ENCODE results near the gene GRIK5. TPM values are rescaled to one million over a fixed set of nuclear protein-coding genes. Genes with fewer than 3 reads are reported as not detected.
A peak's percentile ranks its signal among the peaks of the same experiment; 100 is the strongest.

The GRIK5 gene
- total RNA-seq, 2 donors from 2014 or later = 0.42 to 0.55 TPM

DNA sequence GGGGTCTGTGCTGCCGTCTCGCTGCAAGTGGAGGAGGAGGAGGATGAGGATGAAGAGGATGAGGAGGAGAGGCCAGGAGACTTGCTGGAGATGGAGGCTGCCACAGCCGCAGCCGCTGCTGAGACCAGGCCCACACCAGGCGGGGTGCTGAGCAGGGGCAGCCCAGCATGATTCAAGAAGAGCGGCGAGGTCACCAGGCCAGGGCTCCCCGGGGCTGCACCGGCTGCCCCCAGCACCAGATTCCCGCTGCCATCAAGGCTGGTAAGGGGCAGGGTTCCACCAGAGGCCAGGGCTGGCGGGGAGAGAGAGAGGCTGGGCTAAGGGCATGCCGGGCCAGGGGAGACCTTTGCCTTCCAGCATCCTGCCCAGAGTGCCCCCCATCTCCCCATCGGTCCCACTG is 21.3 kb upstream of the GRIK5 start:
- Mint-ChIP-seq H3K27me3 (no peaks in the 10 kb centered on the region), H3K36me3 (ENCODE audit: low read depth) (peaks cover 10% of the 10 kb centered on the region), H3K4me3 (no peak overlapping the region), H3K27ac (peak overlapping the region; percentile 91), H3K4me1 (peaks cover 31% of the 10 kb centered on the region)
- ATAC-seq (no peak), DNase-seq (no peak)
- no peaks in the 10 kb centered on the region for H3K9me3 ChIP-seq (ENCODE audit: control insufficient read depth, low read length, poor library complexity, severe bottlenecking)

DNA sequence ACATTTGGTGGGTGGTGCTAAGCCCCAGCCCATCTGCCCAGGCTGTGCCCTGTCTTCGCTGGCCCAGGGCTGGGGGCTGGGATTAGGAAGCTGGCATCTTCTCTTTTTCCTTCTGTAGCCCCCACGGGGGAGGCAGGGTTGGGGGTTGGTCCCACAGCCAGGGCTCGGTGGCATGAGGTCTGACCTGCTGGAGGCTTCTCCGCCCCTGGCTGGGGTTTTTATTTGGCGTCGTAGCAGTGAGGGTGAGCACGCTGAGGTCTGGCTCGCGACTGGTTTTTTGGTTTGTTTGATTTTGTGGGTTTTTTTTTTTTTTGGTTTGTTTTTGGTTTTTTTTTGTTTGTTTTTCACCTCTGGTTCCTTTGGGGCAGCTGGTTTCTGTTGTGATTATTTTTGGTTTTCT is 20.7 kb upstream of the GRIK5 start:
- DNase-seq = no peak
- H3K27ac Mint-ChIP-seq = peak overlapping the region; percentile 91
- peaks cover 10% of the 10 kb centered on the region for H3K36me3 Mint-ChIP-seq (ENCODE audit: low read depth)
- H3K4me1 Mint-ChIP-seq = peaks cover 35% of the 10 kb centered on the region
- peak overlapping the region; percentile 33 for H3K4me3 Mint-ChIP-seq
- ATAC-seq = peak; percentile 67
- H3K27me3 Mint-ChIP-seq = no peaks in the 10 kb centered on the region
- no peaks in the 10 kb centered on the region for H3K9me3 ChIP-seq (ENCODE audit: control insufficient read depth, low read length, poor library complexity, severe bottlenecking)

DNA sequence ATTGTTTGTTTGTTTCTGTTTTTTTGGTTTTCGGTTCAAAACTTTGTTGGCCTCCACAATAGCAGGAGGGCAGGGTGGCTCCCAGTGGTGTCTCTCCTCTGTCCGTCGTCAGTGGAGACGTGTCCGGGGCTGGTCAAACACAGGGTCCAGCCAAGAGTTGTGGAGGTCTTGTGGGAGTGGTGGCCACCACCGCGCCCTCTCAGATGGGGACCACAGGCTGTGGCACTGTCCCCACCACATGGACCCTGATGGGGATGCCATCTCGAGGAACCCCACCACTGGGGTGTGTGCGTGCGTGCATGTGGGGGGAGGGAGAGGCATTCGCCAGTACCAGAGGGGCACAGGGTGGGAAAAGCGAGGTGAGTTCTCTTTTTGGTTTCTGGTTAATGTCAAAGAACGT is 19.8 kb upstream of the GRIK5 start:
- H3K9me3 ChIP-seq (ENCODE audit: control insufficient read depth, low read length, poor library complexity, severe bottlenecking) = no peaks in the 10 kb centered on the region
- ATAC-seq = no peak
- DNase-seq = no peak
- peak overlapping the region; percentile 91 for H3K27ac Mint-ChIP-seq
- no peaks in the 10 kb centered on the region for H3K27me3 Mint-ChIP-seq
- no peak overlapping the region for H3K4me3 Mint-ChIP-seq
- H3K4me1 Mint-ChIP-seq = peaks cover 35% of the 10 kb centered on the region
- peaks cover 8% of the 10 kb centered on the region for H3K36me3 Mint-ChIP-seq (ENCODE audit: low read depth)

DNA sequence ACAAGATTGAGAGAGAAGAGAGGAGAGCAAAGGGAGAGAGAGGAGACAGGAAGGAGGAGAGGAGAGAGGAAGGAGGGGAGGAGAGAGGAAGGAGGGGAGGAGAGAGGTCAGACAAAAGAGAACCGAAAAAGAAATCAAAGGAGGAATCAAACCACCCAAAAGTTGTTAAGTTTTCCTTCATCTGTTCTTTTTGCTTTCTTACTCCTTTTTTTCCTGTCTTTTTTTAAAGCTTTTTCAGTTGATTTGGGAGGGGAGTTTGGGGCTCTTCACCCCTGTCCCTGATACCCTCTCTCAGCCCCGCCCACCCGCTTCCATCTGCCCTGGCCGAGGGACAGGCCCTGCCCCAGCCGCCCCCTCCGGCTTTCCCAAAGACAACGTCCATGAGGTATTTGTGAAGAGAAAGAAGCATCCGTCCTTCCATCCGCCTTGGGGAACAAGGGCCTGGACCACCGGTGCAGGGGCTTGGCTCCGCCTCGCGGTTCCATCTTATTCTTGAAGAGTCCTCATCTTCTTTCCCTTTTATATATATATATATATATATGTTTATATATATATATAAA is 19.3 kb upstream of the GRIK5 start:
- no peaks in the 10 kb centered on the region for H3K27me3 Mint-ChIP-seq
- no peak for ATAC-seq
- H3K36me3 Mint-ChIP-seq (ENCODE audit: low read depth) = peaks cover 6% of the 10 kb centered on the region
- H3K4me1 Mint-ChIP-seq = peaks cover 35% of the 10 kb centered on the region
- H3K4me3 Mint-ChIP-seq = no peak overlapping the region
- no peaks in the 10 kb centered on the region for H3K9me3 ChIP-seq (ENCODE audit: control insufficient read depth, low read length, poor library complexity, severe bottlenecking)
- peak overlapping the region; percentile 67 for H3K27ac Mint-ChIP-seq
- DNase-seq = no peak

DNA sequence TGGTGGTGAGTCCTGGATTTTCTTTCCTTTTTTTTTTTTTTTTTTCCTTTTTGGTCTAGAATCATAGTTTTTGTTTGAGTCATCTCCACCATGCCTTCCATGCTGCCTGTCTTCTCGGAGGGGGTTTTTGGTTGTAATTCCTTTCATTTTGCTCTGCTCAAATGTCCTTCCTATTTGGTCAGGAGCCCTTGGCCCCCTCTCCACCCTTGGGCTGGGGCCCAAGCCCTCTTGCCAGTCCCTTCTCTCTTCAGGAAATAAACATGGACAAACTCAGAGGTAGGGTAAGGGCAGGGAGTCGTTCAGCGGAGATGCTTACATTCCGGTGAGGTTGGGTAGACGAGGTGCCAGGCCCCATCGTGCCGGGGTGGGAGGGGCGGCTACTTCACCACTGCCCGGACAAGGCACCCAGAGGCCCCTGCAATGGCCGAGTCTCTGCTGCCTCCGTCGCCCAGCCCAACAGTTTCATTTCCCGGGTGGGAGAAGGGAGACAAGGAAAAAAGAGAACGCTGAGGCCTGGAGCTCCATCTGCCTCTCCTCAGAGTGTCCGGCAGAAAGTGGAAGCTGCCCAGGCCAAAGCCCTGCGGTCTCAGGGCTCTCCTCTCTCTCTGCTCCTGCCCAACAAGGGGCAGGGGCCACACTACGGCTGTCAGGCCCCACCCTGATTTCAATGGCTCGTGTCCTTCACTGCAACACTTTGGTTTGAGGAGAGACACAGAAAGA is 18.6 kb upstream of the GRIK5 start:
- no peaks in the 10 kb centered on the region for H3K9me3 ChIP-seq (ENCODE audit: control insufficient read depth, low read length, poor library complexity, severe bottlenecking)
- H3K27me3 Mint-ChIP-seq = no peaks in the 10 kb centered on the region
- DNase-seq (no peak), ATAC-seq (no peak)
- peak overlapping the region; percentile 67 for H3K27ac Mint-ChIP-seq
- H3K36me3 Mint-ChIP-seq (ENCODE audit: low read depth) = peaks cover 3% of the 10 kb centered on the region
- peaks cover 35% of the 10 kb centered on the region for H3K4me1 Mint-ChIP-seq
- no peak overlapping the region for H3K4me3 Mint-ChIP-seq

DNA sequence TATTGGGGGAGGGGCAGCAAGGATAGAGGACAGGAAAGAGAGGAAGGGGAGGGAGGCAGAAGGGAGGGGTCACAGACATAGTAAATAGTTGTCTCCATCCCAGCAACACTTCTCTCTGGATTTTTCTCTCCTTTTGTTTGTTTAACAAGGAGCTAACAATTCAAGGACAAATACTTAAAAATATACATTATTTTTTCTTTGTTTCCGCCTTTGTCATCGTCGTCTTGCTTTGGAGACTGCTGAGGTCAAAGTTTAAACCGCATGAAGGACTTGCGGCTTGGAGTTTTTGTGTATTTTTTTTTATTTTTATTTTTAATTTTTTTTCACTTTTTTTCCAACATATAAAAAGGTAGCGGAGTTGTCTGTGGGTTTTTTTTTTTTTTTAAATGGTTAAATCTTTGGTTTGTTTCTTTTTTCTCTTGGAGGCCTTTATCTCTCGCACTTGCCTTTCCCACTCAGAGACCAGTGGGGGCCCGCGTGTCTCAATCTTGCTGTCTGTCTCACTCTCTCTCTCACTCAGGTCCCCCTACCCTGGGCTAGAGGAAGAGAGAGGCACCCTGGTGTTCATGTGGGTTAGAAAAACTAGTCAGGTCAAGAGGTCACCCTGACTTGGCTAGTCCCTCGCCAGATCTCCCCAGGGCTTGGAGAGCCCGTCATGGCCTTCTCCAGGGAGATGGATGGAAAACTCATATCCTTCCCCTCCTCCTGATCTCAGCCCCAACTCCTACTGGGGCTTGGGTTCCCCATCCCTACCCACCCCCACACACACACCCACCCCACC is 17.0 kb upstream of the GRIK5 start:
- no peak overlapping the region for H3K27ac Mint-ChIP-seq
- ATAC-seq (no peak), DNase-seq (no peak)
- peaks cover 31% of the 10 kb centered on the region for H3K4me1 Mint-ChIP-seq
- no peaks in the 10 kb centered on the region for H3K27me3 Mint-ChIP-seq
- no peak overlapping the region for H3K4me3 Mint-ChIP-seq
- no peaks in the 10 kb centered on the region for H3K9me3 ChIP-seq (ENCODE audit: control insufficient read depth, low read length, poor library complexity, severe bottlenecking)
- H3K36me3 Mint-ChIP-seq (ENCODE audit: low read depth) = peaks cover 3% of the 10 kb centered on the region

DNA sequence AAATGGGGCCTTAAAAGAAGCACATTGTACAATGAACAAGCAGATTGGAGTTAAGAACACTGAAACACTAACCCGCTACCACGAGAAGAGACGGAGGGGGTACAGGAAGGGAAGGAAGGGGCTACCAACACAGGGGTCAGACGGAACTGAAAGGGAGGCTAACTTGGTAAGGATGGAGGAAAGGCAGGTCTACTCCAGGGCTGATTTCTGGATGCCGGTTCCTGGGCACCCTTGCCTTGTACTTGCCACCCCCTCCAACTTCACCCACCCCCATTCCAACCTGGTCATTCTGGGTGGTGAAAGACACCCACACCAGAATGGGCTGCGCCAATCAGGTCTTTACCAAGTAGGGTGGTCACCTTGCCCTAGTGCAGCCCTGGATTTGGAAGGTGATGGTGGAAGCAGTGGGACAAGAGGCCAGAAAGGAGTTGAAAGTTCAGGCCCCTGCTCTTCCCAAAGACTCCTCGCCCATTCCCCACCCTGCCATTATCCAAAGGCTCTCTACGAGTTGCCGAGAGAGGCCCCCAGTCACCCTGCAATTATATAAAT is 16.3 kb upstream of the GRIK5 start:
- H3K9me3 ChIP-seq (ENCODE audit: control insufficient read depth, low read length, poor library complexity, severe bottlenecking) = no peaks in the 10 kb centered on the region
- Mint-ChIP-seq H3K4me1 (peaks cover 37% of the 10 kb centered on the region), H3K27ac (no peak overlapping the region), H3K4me3 (no peak overlapping the region), H3K27me3 (no peaks in the 10 kb centered on the region), H3K36me3 (ENCODE audit: low read depth) (peaks cover 3% of the 10 kb centered on the region)
- DNase-seq (no peak), ATAC-seq (no peak)

DNA sequence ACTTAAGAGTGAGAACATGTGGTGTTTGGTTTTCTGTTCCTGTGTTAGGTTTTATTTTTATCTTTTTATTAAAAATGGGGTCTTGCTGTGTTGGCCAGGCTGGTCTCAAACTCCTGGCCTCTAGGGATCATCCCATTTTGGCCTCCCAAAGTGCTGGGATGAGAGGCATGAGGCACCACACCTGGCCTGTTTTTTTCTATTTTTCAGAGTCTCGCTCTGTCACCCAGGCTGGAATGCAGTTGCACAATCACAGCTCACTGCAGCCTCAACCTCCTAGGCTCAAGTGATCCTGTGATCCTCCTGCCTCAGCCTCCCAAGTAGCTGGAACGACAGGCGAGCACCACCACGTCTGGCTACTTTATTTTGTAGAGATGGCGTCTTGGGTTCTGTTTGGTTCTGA is 13.5 kb upstream of the GRIK5 start:
- H3K4me3 Mint-ChIP-seq = no peak overlapping the region
- peak overlapping the region; percentile 71 for H3K27ac Mint-ChIP-seq
- DNase-seq (no peak), ATAC-seq (no peak)
- H3K36me3 Mint-ChIP-seq (ENCODE audit: low read depth) = no peaks in the 10 kb centered on the region
- no peaks in the 10 kb centered on the region for H3K27me3 Mint-ChIP-seq
- peaks cover 16% of the 10 kb centered on the region for H3K4me1 Mint-ChIP-seq
- no peaks in the 10 kb centered on the region for H3K9me3 ChIP-seq (ENCODE audit: control insufficient read depth, low read length, poor library complexity, severe bottlenecking)

DNA sequence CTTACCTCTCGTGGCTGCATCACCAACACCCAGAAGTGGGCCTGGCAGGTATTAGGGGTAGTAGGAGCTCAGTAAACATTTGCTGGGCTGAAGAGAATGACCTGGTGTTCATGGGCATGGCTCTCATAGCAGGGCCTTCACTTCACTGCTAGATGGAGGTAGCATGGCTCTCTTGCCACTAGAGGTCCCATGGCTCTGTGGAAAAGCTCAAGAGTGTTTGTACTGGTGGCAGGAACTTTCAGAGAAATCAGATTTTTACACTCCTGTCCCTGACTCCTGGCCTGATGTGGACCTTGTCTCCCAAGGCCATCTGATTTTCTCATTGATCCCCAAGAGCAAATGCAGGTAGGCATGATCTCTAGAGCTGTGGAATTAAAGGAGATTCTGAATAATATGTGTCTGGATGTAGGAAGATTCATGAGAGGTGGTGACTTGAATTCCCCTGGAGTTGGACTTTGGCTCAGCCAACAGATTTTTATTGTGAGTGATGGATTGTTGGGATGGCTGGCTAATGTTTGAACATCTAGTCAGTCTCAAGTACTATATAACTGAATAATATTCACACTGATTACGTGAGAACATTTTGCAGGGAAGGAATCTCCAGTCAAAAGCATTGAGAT is 11.7 kb upstream of the GRIK5 start:
- H3K9me3 ChIP-seq (ENCODE audit: control insufficient read depth, low read length, poor library complexity, severe bottlenecking) = no peaks in the 10 kb centered on the region
- H3K27ac Mint-ChIP-seq = peak overlapping the region; percentile 41
- ATAC-seq (peak; percentile 68), DNase-seq (no peak)
- H3K36me3 Mint-ChIP-seq (ENCODE audit: low read depth) = no peaks in the 10 kb centered on the region
- H3K27me3 Mint-ChIP-seq = no peaks in the 10 kb centered on the region
- H3K4me3 Mint-ChIP-seq = peak overlapping the region; percentile 19
- H3K4me1 Mint-ChIP-seq = peaks cover 29% of the 10 kb centered on the region

DNA sequence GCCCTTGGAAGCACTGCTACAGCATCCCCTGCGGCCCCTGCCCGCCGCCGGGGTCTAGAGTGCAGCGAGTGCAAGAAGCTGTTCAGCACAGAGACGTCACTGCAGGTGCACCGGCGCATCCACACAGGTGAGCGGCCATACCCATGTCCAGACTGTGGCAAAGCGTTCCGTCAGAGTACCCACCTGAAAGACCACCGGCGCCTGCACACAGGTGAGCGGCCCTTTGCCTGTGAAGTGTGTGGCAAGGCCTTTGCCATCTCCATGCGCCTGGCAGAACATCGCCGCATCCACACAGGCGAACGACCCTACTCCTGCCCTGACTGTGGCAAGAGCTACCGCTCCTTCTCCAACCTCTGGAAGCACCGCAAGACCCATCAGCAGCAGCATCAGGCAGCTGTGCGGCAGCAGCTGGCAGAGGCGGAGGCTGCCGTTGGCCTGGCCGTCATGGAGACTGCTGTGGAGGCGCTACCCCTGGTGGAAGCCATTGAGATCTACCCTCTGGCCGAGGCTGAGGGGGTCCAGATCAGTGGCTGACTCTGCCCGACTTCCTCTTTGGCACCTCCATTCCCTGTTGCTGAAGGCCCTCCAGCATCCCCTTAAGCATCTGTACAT is 10.9 kb upstream of the GRIK5 start:
- H3K27ac Mint-ChIP-seq = no peak overlapping the region
- no peaks in the 10 kb centered on the region for H3K27me3 Mint-ChIP-seq
- peaks cover 32% of the 10 kb centered on the region for H3K4me1 Mint-ChIP-seq
- H3K9me3 ChIP-seq (ENCODE audit: control insufficient read depth, low read length, poor library complexity, severe bottlenecking) = no peaks in the 10 kb centered on the region
- H3K4me3 Mint-ChIP-seq = no peak overlapping the region
- peaks cover 2% of the 10 kb centered on the region for H3K36me3 Mint-ChIP-seq (ENCODE audit: low read depth)
- ATAC-seq (no peak), DNase-seq (no peak)

DNA sequence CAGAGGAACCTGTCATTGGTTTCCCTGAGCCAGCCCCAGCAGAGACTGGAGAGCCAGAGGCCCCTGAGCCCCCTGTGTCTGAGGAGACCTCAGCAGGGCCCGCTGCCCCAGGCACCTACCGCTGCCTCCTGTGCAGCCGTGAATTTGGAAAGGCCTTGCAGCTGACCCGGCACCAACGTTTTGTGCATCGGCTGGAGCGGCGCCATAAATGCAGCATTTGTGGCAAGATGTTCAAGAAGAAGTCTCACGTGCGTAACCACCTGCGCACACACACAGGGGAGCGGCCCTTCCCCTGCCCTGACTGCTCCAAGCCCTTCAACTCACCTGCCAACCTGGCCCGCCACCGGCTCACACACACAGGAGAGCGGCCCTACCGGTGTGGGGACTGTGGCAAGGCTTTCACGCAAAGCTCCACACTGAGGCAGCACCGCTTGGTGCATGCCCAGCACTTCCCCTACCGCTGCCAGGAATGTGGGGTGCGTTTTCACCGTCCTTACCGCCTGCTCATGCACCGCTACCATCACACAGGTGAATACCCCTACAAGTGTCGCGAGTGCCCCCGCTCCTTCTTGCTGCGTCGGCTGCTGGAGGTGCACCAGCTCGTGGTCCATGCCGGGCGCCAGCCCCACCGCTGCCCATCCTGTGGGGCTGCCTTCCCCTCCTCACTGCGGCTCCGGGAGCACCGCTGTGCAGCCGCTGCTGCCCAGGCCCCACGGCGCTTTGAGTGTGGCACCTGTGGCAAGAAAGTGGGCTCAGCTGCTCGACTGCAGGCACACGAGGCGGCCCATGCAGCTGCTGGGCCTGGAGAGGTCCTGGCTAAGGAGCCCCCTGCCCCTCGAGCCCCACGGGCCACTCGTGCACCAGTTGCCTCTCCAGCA is 10.1 kb upstream of the GRIK5 start:
- no peak for ATAC-seq
- Mint-ChIP-seq H3K4me3 (no peak overlapping the region), H3K36me3 (ENCODE audit: low read depth) (peaks cover 3% of the 10 kb centered on the region), H3K27me3 (no peaks in the 10 kb centered on the region), H3K27ac (peak overlapping the region; percentile 80), H3K4me1 (peaks cover 38% of the 10 kb centered on the region)
- H3K9me3 ChIP-seq (ENCODE audit: control insufficient read depth, low read length, poor library complexity, severe bottlenecking) = no peaks in the 10 kb centered on the region
- no peak for DNase-seq

DNA sequence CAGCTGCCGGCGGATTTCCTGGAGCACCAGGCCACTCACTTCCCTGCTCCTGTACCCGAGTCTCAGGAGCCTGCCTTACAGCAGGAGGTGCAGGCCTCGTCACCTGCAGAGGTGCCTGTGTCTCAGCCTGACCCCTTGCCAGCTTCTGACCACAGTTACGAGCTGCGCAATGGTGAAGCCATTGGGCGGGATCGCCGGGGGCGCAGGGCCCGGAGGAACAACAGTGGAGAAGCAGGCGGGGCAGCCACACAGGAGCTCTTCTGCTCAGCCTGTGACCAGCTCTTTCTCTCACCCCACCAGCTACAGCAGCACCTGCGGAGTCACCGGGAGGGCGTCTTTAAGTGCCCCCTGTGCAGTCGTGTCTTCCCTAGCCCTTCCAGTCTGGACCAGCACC is 9.3 kb upstream of the GRIK5 start:
- Mint-ChIP-seq H3K4me1 (peaks cover 38% of the 10 kb centered on the region), H3K27ac (peak overlapping the region; percentile 80), H3K27me3 (no peaks in the 10 kb centered on the region), H3K36me3 (ENCODE audit: low read depth) (peaks cover 3% of the 10 kb centered on the region), H3K4me3 (peak overlapping the region; percentile 9)
- H3K9me3 ChIP-seq (ENCODE audit: control insufficient read depth, low read length, poor library complexity, severe bottlenecking) = no peaks in the 10 kb centered on the region
- ATAC-seq (no peak), DNase-seq (no peak)
